ENCODE results near the gene RAP1B. TPM values are rescaled to one million over a fixed set of nuclear protein-coding genes. Genes with fewer than 3 reads are reported as not detected.

The RAP1B gene
- total RNA-seq, 2 donors from 2014 or later: 100 to 102 TPM

DNA sequence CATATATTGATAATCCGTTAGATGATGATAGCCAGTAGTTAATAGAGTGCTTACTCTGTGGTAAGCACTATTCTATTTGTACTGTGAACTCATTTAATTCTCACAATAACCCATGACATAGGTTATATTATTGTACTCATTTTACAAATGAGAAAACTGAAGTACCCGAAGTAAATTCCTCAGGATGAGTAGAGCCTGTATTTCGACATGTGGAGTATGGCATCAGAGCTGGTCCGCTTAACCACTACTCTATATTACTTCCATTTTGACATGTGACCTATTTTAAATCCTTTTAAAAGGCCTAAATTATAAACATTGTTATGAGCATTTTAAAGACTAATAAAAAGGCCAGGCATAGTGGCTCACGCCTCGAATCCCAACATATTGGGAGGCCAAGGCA is 8.0 kb upstream of the RAP1B start:
- Histone ChIP-seq H3K27ac (ENCODE audit: low read depth, low read length) (no peak overlapping the region), H3K4me1 (ENCODE audit: control insufficient read depth, insufficient read depth, low read length) (no peaks in the 10 kb centered on the region), H3K27me3 (ENCODE audit: control insufficient read depth, insufficient read depth, low read length, poor library complexity, severe bottlenecking) (no peaks in the 10 kb centered on the region), H3K4me3 (ENCODE audit: low read length) (no peak overlapping the region), H3K36me3 (ENCODE audit: control insufficient read depth, insufficient read depth, low read length) (no peaks in the 10 kb centered on the region), H3K9ac (ENCODE audit: extremely low read depth, low read length, poor library complexity, severe bottlenecking) (no peak overlapping the region), H3K9me3 (ENCODE audit: control insufficient read depth, low read length) (no peaks in the 10 kb centered on the region)
- TF ChIP-seq, protein P1, sequence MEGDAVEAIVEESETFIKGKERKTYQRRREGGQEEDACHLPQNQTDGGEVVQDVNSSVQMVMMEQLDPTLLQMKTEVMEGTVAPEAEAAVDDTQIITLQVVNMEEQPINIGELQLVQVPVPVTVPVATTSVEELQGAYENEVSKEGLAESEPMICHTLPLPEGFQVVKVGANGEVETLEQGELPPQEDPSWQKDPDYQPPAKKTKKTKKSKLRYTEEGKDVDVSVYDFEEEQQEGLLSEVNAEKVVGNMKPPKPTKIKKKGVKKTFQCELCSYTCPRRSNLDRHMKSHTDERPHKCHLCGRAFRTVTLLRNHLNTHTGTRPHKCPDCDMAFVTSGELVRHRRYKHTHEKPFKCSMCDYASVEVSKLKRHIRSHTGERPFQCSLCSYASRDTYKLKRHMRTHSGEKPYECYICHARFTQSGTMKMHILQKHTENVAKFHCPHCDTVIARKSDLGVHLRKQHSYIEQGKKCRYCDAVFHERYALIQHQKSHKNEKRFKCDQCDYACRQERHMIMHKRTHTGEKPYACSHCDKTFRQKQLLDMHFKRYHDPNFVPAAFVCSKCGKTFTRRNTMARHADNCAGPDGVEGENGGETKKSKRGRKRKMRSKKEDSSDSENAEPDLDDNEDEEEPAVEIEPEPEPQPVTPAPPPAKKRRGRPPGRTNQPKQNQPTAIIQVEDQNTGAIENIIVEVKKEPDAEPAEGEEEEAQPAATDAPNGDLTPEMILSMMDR (conservative IDR thresholded peaks at IDR 0.05): no peak
- H3K4me3 Mint-ChIP-seq: no peak overlapping the region
- DNase-seq: no peak
- no peaks in the 10 kb centered on the region for H3K9me3 Mint-ChIP-seq
- H3K36me3 Mint-ChIP-seq (ENCODE audit: low read depth): no peaks in the 10 kb centered on the region
- peaks cover 3% of the 10 kb centered on the region for H3K4me1 Mint-ChIP-seq
- WGBS, 2 experiments (ENCODE audit: insufficient coverage in 1 of 2, insufficient read length in 1 of 2): 91 to 93% methylated on average over 4 to 6 of the region's 6 CpGs
- H3K27me3 Mint-ChIP-seq (ENCODE audit: insufficient read depth): no peaks in the 10 kb centered on the region
- H3K27ac Mint-ChIP-seq: no peak overlapping the region

DNA sequence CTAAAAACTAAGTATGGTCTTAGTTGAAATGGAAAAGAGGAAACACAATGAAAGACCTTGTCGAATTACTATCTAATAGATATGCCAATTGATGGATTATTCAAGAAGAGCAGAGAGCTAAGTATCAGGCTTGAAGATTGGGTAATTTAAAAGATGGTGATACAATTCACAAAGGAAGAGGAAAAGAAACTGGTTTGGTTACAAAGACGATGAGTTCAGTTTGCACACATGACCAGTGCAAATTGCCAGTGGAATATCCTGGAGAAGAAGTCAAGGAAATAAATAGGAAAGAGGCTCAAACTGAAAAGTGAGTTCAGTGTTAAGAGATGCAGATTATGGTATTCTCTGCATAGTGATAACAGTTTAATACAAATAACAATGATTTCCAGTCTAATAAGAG is 2.5 kb upstream of the RAP1B start:
- peaks cover 4% of the 10 kb centered on the region for H3K4me1 ChIP-seq (ENCODE audit: control insufficient read depth, insufficient read depth, low read length)
- Mint-ChIP-seq H3K9me3 (no peaks in the 10 kb centered on the region), H3K36me3 (ENCODE audit: low read depth) (peaks cover 3% of the 10 kb centered on the region), H3K4me1 (peaks cover 26% of the 10 kb centered on the region), H3K27me3 (ENCODE audit: insufficient read depth) (no peaks in the 10 kb centered on the region), H3K4me3 (no peak overlapping the region), H3K27ac (no peak overlapping the region)
- H3K27ac ChIP-seq (ENCODE audit: low read depth, low read length): no peak overlapping the region
- 73 to 74% methylated on average over 2 of the region's 2 CpGs for WGBS, 2 experiments (ENCODE audit: insufficient coverage in 1 of 2, insufficient read length in 1 of 2)
- H3K4me3 ChIP-seq (ENCODE audit: low read length): no peak overlapping the region
- no peak overlapping the region for H3K9ac ChIP-seq (ENCODE audit: extremely low read depth, low read length, poor library complexity, severe bottlenecking)
- peaks cover under 1% of the 10 kb centered on the region for H3K36me3 ChIP-seq (ENCODE audit: control insufficient read depth, insufficient read depth, low read length)
- DNase-seq: no peak
- no peaks in the 10 kb centered on the region for H3K27me3 ChIP-seq (ENCODE audit: control insufficient read depth, insufficient read depth, low read length, poor library complexity, severe bottlenecking)
- TF ChIP-seq, protein P1 (conservative IDR thresholded peaks at IDR 0.05): no peak
- no peaks in the 10 kb centered on the region for H3K9me3 ChIP-seq (ENCODE audit: control insufficient read depth, low read length)

DNA sequence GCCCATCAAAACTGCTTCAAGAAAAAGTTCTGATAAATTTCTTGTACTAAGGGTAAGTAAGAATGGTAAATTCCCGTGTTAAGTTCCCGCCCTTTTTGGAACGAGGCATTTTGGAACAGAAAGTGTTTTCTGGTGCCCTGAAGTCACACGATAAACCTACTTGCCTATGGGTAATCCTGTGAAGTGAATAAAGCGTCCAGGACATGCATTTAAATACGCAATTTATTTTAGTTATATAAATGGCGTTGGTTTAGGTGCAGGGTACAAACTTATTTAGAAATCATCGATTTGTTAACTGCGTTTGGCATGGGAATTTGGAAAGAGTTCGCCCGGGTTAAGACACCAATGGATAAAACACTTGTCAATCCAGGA is 715 bp upstream of the RAP1B start:
- H3K9me3 Mint-ChIP-seq: no peaks in the 10 kb centered on the region
- peak overlapping the region; percentile 86 for H3K4me3 ChIP-seq (ENCODE audit: low read length)
- H3K27ac ChIP-seq (ENCODE audit: low read depth, low read length): peak overlapping the region; percentile 99
- peaks cover 7% of the 10 kb centered on the region for H3K36me3 ChIP-seq (ENCODE audit: control insufficient read depth, insufficient read depth, low read length)
- H3K4me1 ChIP-seq (ENCODE audit: control insufficient read depth, insufficient read depth, low read length): peaks cover 4% of the 10 kb centered on the region
- TF ChIP-seq, protein P1 (conservative IDR thresholded peaks at IDR 0.05): no peak
- H3K9me3 ChIP-seq (ENCODE audit: control insufficient read depth, low read length): no peaks in the 10 kb centered on the region
- WGBS, 2 experiments (ENCODE audit: insufficient coverage in 1 of 2, insufficient read length in 1 of 2): 41 to 43% methylated on average over 11 of the region's 11 CpGs
- H3K27me3 ChIP-seq (ENCODE audit: control insufficient read depth, insufficient read depth, low read length, poor library complexity, severe bottlenecking): no peaks in the 10 kb centered on the region
- peaks cover 12% of the 10 kb centered on the region for H3K36me3 Mint-ChIP-seq (ENCODE audit: low read depth)
- H3K27ac Mint-ChIP-seq: peak overlapping the region; percentile 99
- peaks cover 41% of the 10 kb centered on the region for H3K4me1 Mint-ChIP-seq
- H3K27me3 Mint-ChIP-seq (ENCODE audit: insufficient read depth): no peaks in the 10 kb centered on the region
- peak overlapping the region; percentile 85 for H3K9ac ChIP-seq (ENCODE audit: extremely low read depth, low read length, poor library complexity, severe bottlenecking)
- H3K4me3 Mint-ChIP-seq: peak overlapping the region; percentile 91
- DNase-seq: no peak
